SKM-1 treated with dmso at 0.1 percent for 144 hours (cell line): ENCODE measurements around the gene FNBP1L.
"Not testable (repeated sequence)": the region's sequence is repeated elsewhere in the genome, so short reads cannot be mapped to it uniquely, and the experiment has no call there.

Experiments used
- DNase-seq: peaks from one replicate; lab custom pipeline; 2025; ENCODE audit not compliant: unreplicated experiment; lab: John Stamatoyannopoulos, UW

The FNBP1L gene

DNA sequence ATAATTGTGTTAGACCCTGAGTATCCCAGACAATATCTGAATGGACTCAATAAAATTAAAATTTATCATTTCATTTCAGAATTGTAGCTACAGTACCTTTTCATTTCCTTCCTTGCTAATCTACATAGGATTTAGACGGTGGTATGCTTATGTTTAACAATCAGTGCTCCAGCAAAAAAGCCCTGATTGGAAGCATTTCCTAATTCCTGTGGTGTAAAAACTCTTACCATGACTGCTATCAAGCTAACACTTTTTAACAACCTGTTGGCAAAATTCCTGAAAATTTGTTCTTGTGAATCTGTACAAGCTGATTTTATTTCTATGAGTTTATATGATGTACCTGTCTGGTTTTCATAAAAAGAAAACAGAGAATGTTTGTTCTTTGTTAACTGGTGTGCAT is 5.2 kb upstream of the FNBP1L start:
- no peak for DNase-seq

GRCh38 chr1:93443454-93443853 is 4.5 kb upstream of the FNBP1L start:
- no peak for DNase-seq

- DNase-seq, result no peak
These were observed 974 bp upstream of the FNBP1L start for GRCh38 chr1:93446837-93447451.

GRCh38 chr1:93448292-93448982 is 519 bp downstream of the FNBP1L start:
- DNase-seq, result no peak

DNA sequence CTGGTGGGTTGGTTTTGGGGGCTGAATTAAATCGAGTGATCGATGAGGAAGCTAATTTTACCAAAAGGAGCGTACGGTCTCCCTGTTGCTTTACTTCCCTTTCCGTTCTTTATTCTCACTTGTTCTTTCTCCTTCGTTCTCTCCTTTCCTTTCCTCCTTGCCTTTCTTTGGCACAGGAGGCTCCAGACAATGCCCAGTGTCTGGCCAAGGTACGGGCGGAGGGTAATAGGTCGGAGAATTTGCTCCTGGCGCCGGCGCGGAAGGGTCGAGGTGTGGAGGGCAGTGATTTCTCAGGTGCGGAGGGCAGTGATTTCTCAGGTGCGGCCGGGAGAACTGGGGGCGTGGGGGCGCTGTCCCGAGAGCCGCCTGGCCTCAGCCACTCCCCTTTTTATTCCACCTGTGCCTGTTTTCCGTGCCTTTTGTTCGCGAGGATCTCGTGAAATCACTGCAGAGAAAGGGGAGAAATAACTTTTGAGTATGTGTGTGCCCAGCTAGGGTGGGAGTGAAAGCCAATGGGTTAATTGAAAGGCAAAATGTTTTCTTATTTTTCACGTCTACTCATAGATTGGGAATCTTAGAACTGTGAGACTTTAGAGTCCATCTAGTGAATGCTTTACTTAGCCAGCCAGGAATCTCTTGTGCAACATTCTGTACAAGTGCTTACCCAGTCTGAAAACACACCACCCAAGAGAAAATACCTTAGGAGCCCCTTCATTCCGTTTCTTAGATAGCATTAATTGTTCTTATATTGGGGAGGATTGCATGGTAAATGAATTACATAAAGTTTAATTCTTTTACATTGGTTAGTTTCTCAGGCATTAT is 1.3 kb downstream of the FNBP1L start:
- DNase-seq, result no peak

DNA sequence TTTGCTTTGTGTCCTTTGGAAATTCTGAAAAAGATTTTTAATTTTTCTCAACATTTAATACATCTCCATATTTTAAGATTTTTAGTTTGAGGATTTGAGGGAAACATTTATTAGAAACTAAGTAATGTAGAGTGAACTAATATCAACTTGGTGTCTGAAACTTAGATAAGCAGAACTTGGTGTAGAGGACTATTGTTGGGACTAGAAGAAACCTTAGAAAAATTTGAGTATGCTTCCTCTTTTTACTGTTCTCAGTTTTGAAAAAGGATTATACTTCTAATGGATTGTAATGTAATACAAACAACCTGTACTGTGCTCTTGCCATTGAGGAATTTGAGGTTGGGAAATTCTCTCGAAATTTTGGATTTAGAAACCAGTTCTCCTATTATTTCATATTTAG is 2.4 kb downstream of the FNBP1L start:
- DNase-seq, result peak; percentile 46

GRCh38 chr1:93453911-93454310 is 6.0 kb downstream of the FNBP1L start:
- no peak for DNase-seq

DNA sequence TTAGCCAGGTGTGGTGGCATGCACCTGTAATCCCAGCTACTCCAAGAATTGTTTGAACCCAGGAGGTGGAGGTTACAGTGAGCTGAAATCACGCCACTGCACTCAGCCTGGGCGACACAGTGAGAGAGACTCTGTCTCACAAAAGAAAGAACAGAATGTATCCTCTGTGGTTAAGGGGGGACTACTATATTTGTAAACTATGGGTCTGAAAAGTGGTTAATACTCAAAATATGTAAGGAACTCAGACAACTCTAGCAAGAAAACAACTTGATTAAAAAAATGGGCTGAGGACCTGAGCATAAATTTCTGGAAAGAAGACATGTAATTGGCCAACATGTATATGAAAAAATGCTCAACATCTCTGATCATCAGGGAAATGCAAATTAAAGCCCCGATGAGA is 11.2 kb downstream of the FNBP1L start:
- DNase-seq, result no peak

- no peak for DNase-seq
These were observed 13.3 kb downstream of the FNBP1L start for GRCh38 chr1:93461236-93461635.

DNA sequence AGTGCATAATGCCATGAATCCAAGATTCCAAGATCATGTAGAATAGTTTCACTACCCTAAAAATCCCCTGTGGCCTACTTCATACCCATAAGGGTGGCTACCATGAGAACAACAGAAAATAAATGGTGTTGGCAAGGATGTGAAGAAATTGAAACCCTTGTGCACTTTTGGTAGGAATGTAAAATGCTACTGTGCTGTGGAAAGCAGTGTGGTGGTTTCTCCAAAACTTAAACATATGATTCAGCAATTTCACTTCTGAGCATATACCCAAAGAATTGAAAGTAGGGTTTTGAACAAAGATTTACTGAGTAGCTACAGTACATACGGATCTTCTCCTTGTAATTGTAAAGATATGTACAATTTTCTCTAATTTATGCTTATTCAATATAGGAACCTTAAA is 16.0 kb downstream of the FNBP1L start:
- DNase-seq, result no peak

DNA sequence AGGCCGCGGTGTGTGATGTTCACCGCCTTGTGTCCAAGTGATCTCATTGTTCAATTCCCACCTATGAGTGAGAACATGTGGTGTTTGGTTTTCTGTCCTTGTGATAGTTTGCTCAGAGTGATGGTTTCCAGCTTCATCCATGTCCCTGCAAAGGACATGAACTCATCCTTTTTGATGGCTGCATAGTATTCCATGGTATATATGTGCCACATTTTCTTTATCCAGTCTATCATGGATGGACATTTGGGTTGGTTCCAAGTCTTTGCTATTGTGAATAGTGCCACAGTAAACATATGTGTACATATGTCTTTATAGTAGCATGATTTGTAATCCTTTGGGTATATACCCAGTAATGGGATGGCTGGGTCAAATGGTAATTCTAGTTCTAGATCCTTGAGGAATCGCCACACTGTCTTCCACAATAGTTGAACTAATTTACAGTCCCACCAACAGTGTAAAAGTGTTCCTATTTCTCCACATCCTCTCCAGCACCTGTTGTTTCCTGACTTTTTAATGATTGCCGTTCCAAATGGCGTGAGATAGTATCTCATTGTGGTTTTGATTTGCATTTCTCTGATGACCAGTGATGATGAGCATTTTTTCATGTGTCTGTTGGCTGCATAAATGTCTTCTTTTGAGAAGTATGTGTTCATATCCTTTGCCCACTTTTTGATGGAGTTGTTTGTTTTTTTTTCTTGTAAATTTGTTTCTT is 17.6 kb downstream of the FNBP1L start:
- not testable (repeated sequence) for DNase-seq

DNA sequence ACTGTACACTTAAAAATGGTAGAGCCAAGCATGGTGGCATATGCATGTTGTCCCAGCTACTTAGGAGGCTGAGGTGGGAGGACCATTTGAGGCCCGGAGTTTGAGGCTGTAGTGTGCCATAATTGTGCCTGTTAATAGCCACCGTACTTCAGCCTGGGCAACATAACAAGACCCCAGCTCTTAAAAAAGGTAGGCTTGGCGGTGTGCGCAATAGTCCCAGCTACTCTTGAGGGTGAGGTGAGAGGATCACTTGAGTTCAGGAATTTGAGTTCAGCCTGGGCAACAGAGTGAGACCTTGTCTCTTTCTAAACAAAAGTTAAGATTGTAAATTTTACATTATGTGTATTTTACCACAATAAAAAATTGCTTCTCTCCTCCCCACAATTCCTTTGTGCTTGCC is 19.7 kb downstream of the FNBP1L start:
- DNase-seq, result no peak

DNA sequence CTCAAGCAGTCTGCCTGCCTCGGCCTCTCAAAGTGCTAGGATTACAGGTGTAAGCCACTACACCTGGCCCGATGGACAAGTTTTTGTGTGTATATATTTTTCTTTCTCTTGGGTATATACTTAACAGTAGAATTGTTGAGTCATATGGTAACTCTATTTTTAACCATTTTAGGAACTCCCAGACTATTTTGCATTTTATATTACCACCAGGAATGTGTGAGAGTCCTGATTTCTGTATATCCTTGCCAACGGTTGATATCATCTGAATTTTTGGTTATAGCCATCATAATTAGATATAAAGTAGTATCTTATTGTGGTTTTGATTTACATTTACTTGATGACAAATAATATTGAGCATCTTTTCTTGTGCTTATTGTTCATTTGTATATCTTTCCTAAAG is 20.7 kb downstream of the FNBP1L start:
- DNase-seq, result no peak

DNA sequence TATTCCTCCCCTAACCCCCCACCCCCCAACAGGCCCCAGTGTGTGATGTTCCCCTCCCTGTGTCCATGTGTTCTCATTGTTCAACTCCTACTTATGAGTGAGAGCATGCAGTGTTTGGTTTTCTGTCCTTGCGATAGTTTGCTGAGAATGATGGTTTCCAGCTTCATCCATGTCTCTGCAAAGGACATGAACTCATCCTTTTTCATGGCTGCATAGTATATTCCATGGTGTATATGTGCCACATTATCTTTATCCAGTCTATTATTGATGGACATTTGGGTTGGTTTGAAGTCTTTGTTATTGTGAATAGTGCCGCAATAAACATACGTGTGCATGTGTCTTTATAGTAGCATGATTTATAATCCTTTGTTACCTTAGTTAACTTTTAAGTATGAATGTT is 21.3 kb downstream of the FNBP1L start:
- DNase-seq, result not testable (repeated sequence)

GRCh38 chr1:93471284-93471683 is 23.4 kb downstream of the FNBP1L start:
- DNase-seq, result no peak

DNA sequence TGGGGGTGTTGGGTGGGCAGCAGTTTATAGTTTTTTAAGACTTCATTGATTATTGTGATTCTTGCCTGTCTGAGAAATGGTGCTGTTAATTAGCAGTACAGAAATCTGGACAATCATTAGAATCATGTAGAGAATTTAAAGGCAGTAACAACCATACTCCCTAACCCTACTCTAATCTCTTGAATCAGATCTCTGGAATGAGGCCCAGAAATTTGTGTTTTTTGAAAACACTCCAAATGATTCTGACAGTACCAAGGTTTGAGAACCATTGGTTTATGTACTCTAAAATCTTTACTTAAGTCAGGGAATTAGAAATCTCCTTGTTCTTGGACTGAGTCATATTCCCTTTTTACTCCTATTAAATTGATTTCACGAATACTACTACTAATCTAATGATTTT is 24.0 kb downstream of the FNBP1L start:
- no peak for DNase-seq

DNA sequence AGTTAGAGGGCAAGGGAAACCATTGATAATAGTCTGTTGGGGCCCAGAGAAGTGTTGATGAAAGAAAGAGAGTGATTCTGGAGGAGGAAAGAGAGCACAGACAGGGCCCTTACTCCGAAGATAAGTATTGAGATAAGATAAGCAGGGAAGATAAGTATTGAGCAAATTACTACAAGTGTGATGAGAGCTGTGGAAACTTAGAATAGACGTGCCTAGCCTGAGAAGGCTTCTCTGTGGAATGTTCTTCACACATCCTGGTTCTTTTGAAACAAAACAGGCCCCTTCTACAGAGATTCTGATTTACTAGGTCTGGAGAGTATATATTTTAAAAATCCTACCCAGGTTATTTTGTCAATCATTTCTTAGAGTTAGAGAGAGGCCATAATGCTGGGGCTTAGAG is 26.4 kb downstream of the FNBP1L start:
- no peak for DNase-seq

DNA sequence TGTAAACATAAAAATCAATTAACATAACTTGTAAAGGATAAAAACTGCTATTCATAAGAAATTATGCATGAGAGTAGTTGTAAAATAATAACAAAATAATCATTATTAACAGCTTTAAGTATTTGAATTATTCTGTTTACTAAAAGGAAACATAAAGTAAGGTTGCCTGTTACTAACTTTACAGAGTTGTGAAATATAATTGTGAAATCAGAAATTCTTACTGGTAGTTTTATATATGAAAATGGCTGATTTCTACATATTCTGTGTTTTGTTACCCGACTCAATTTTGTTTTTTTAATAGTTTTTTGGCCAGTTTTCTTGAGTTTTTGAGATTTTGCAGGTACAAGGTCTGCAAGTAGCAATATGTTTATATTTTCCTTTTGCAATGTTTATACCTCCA is 27.8 kb downstream of the FNBP1L start:
- no peak for DNase-seq

- not testable (repeated sequence) for DNase-seq
These were observed 31.3 kb downstream of the FNBP1L start for GRCh38 chr1:93479133-93479745.

DNA sequence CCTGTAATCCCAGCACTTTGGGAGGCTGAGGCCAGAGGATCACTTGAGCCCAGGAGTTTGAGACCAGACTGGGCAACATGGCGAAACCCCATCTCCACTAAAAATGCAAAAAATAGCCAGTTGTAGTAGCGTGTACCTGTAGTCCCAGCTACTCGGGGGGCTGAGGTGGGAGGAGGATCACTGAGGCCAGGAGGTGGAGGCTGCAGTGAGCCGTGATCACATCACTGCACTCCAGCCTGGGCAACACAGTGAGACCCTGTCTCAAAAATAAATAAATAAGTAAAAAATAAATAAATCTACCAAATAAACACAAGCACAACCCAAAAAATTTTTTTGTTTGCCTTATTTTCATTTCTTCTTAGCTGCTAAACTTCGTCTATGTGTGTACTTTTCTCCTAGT is 34.0 kb downstream of the FNBP1L start:
- not testable (repeated sequence) for DNase-seq

DNA sequence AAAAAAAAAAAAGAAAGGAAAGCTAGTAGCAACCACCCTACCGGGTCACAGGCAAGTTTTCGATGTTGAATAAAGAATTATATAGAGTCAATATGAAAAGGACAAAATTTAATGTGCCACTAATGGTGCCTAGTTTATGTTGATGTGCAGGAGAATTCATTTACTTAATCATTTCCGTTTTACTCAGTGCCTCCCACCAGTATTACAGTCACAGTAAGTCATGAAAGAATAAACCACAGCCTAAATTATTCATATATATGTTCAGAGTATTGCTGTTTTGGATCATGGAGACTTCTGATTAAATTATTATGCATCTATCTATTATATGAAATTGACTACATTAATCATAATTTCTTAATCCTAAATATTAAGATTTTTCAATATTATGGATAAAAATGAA is 35.3 kb downstream of the FNBP1L start:
- DNase-seq, result no peak
